Transverse colon (tissue), 4 donors: Measurements from ENCODE around the gene GALNT18.

Source experiments
- POLR2A ChIP-seq: fragments of 450-650 bp; IDR thresholded peaks from one replicate; pipeline ENCODE4 v1.6.1; 2016; ENCODE audit warnings: antibody characterized with exemption, mild to moderate bottlenecking, moderate library complexity
- POLR2AphosphoS5 ChIP-seq, 3 donors: sonication (generic); formaldehyde crosslinking; IDR thresholded peaks; one replicate each; pipeline ENCODE4 v1.6.1; 2016; ENCODE audit warnings: antibody characterized with exemption in 3 of 3
- TF ChIP-seq, protein P1 (sequence below), 5 experiments: fragments of 200-600 bp in 3 of 5; fragments of 450-650 bp in 2 of 5; sonication (generic) in 3 of 5; IDR thresholded peaks; 1 replicate in 2 of 5; 2 replicates in 3 of 5; pipeline ENCODE4 v1.5.1; 2016 to 2017; ENCODE audit warnings: antibody characterized with exemption in 5 of 5, inconsistent platforms in 3 of 5, mild to moderate bottlenecking in 2 of 5, moderate library complexity in 1 of 5

DNA sequence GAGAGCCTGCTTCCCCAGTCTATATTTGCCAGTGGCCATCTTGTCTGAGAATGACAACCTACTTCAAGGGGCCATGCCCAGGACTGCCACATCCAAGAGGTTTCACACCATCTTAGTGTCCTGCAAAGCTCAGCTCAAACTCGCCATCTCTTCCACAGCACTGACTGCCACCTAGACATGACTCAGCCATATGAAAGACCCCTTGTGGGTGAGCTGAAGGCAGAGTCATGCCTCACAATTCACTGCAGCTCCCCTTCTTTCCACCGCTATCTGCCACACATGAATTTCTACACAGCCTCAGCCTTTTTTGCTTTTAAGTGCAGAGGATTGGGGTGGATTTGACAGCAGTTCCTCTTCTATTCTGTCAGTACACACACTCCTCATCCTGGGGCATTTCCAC, 127.5 kb downstream of the GALNT18 start:
- TF ChIP-seq, protein P1, sequence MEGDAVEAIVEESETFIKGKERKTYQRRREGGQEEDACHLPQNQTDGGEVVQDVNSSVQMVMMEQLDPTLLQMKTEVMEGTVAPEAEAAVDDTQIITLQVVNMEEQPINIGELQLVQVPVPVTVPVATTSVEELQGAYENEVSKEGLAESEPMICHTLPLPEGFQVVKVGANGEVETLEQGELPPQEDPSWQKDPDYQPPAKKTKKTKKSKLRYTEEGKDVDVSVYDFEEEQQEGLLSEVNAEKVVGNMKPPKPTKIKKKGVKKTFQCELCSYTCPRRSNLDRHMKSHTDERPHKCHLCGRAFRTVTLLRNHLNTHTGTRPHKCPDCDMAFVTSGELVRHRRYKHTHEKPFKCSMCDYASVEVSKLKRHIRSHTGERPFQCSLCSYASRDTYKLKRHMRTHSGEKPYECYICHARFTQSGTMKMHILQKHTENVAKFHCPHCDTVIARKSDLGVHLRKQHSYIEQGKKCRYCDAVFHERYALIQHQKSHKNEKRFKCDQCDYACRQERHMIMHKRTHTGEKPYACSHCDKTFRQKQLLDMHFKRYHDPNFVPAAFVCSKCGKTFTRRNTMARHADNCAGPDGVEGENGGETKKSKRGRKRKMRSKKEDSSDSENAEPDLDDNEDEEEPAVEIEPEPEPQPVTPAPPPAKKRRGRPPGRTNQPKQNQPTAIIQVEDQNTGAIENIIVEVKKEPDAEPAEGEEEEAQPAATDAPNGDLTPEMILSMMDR (IDR thresholded peaks at IDR 0.05): no peak
- TF ChIP-seq POLR2AphosphoS5 (IDR thresholded peaks at IDR 0.05) (no peak), POLR2A (no peak)
